ENCODE results near the gene PMP22.

The PMP22 gene

DNA sequence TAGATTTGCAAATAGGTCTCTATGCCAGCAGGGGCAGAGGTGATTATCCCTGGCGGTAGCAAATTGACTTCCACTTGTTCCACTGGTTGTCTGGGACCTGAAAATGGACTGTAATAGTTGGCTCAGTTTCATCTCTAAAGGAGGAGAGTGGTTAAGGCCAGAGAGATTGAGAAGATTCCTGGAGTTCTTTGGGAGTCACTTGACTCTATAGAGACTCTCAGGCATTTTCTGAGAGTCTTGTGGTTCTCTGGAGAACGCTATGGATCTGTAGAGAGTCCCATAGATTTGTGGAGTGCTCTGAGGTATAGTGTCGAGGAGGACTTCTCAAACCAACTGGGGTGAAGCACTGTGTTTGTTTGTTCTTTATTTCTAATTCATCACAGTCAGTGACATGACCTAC is 8.9 kb upstream of the PMP22 start:
- H3K4me1 ChIP-seq (ENCODE audit: control insufficient read depth in 1 of 2, insufficient read depth in 1 of 2, low read depth in 1 of 2, low read length in 1 of 2) = no peaks in the 10 kb centered on the region
- peaks cover 28% of the 10 kb centered on the region for H3K27me3 ChIP-seq
- H3K9me3 ChIP-seq = no peaks in the 10 kb centered on the region
- no peak overlapping the region for H3K4me3 ChIP-seq (ENCODE audit: low read depth in 1 of 2, low read length in 1 of 2)
- TF ChIP-seq, protein P1, sequence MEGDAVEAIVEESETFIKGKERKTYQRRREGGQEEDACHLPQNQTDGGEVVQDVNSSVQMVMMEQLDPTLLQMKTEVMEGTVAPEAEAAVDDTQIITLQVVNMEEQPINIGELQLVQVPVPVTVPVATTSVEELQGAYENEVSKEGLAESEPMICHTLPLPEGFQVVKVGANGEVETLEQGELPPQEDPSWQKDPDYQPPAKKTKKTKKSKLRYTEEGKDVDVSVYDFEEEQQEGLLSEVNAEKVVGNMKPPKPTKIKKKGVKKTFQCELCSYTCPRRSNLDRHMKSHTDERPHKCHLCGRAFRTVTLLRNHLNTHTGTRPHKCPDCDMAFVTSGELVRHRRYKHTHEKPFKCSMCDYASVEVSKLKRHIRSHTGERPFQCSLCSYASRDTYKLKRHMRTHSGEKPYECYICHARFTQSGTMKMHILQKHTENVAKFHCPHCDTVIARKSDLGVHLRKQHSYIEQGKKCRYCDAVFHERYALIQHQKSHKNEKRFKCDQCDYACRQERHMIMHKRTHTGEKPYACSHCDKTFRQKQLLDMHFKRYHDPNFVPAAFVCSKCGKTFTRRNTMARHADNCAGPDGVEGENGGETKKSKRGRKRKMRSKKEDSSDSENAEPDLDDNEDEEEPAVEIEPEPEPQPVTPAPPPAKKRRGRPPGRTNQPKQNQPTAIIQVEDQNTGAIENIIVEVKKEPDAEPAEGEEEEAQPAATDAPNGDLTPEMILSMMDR (IDR thresholded peaks at IDR 0.05) = no peak
- H3K27ac ChIP-seq = no peak overlapping the region
- no peaks in the 10 kb centered on the region for H3K36me3 ChIP-seq

DNA sequence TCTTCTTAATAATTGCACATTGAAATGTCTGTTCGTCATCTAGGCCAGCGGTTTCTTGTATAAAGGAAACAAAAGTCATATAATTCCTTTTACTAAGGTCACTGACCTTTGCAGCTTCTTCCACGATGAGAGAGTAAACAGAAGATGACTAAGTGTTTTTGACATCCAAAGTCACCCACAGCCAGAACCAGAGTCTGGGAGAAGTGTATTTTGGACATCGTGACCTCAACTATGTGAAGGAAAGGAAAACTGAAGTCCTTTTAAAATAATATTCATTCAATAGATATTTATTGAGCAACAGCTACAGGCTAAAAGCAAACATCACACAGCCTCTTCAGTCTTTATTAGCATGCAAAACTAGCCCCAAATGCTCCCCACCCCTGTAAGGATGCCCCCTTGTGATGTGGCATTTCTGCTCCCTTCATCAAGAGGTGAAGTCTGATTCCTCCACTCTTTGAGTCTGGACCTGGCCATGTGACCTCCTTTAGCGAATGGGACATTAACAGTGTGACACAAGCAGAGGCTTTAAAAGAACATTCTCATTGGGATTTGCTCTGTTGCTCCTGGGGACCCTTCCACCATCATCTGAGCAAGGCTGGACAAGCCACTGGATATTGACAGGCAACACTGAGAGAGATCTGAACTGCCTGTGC is 8.1 kb upstream of the PMP22 start:
- no peak overlapping the region for H3K4me3 ChIP-seq (ENCODE audit: low read depth in 1 of 2, low read length in 1 of 2)
- H3K9me3 ChIP-seq = no peaks in the 10 kb centered on the region
- no peak overlapping the region for H3K27ac ChIP-seq

GRCh38 chr17:15271741-15272140 is 6.6 kb upstream of the PMP22 start:
- TF ChIP-seq, protein P1 (IDR thresholded peaks at IDR 0.05) = no peak
- no peaks in the 10 kb centered on the region for H3K9me3 ChIP-seq
- no peaks in the 10 kb centered on the region for H3K4me1 ChIP-seq (ENCODE audit: control insufficient read depth in 1 of 2, insufficient read depth in 1 of 2, low read depth in 1 of 2, low read length in 1 of 2)
- no peaks in the 10 kb centered on the region for H3K36me3 ChIP-seq
- no peak overlapping the region for H3K4me3 ChIP-seq (ENCODE audit: low read depth in 1 of 2, low read length in 1 of 2)
- H3K27ac ChIP-seq = no peak overlapping the region
- H3K27me3 ChIP-seq = peaks cover 36% of the 10 kb centered on the region

More for the DNA sequence above, 8.1 kb upstream of the PMP22 start:
- no peaks in the 10 kb centered on the region for H3K36me3 ChIP-seq
- TF ChIP-seq, protein P1 (IDR thresholded peaks at IDR 0.05) = no peak
- H3K4me1 ChIP-seq (ENCODE audit: control insufficient read depth in 1 of 2, insufficient read depth in 1 of 2, low read depth in 1 of 2, low read length in 1 of 2) = no peaks in the 10 kb centered on the region
- H3K27me3 ChIP-seq = peaks cover 28% of the 10 kb centered on the region

- H3K27me3 ChIP-seq = peaks cover 46% of the 10 kb centered on the region
- H3K36me3 ChIP-seq = no peaks in the 10 kb centered on the region
- no peaks in the 10 kb centered on the region for H3K4me1 ChIP-seq (ENCODE audit: control insufficient read depth in 1 of 2, insufficient read depth in 1 of 2, low read depth in 1 of 2, low read length in 1 of 2)
- H3K27ac ChIP-seq = no peak overlapping the region
- TF ChIP-seq, protein P1 (IDR thresholded peaks at IDR 0.05) = no peak
- no peak overlapping the region for H3K4me3 ChIP-seq (ENCODE audit: low read depth in 1 of 2, low read length in 1 of 2)
- H3K9me3 ChIP-seq = no peaks in the 10 kb centered on the region
Observed at GRCh38 chr17:15270628-15271381, 5.7 kb upstream of the PMP22 start.

- TF ChIP-seq, protein P1 (IDR thresholded peaks at IDR 0.05) = no peak
- Histone ChIP-seq H3K36me3 (no peaks in the 10 kb centered on the region), H3K27ac (no peak overlapping the region), H3K4me3 (ENCODE audit: low read depth in 1 of 2, low read length in 1 of 2) (no peak overlapping the region), H3K9me3 (no peaks in the 10 kb centered on the region), H3K4me1 (ENCODE audit: control insufficient read depth in 1 of 2, insufficient read depth in 1 of 2, low read depth in 1 of 2, low read length in 1 of 2) (no peaks in the 10 kb centered on the region), H3K27me3 (peaks cover 56% of the 10 kb centered on the region)
Observed at GRCh38 chr17:15269780-15270089, 4.6 kb upstream of the PMP22 start.

All from neutrophil (primary cell).